ENCODE data around the gene ZBED4.

ZBED4 gene

DNA sequence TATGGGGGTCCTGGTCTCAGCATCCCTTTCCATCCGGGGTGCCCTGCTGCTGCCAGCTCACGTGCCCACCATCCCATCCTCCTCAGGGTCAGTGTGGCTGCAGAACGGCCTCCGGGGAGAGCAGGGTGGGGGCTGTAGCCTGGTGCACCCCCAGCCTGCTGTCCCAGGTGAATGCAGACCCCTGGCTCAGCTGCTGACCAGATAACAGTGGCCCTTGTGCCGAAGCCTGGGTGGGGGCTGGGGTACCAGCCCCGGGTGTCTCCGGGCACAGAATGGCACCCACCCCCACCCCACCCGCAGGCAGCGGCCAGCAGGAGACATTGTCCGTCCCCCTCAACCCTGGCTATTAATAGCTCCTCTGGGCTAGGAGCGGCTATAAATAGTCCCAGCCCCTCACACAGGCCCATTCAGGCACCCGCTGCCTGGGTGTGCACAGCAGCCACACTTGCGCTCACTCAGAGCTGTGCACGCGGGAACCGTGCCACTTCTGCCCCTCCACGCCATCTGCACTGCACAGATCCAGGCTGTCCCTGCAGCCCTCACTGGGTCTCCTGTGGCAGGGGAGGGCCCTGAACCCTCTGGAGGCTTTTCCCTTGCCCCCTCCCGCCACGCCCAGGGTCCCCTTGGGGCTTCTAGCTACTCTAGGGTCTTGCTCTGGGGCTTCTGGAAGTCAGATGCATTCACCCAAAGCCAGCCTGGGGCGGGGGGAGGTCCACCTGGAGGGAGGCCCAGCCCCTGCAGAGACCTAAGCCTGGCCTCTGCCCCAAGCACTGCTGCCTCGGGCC lies 83.5 kb downstream of the ZBED4 start:
- DNase-seq (ENCODE audit: low read depth) = no peak

DNA sequence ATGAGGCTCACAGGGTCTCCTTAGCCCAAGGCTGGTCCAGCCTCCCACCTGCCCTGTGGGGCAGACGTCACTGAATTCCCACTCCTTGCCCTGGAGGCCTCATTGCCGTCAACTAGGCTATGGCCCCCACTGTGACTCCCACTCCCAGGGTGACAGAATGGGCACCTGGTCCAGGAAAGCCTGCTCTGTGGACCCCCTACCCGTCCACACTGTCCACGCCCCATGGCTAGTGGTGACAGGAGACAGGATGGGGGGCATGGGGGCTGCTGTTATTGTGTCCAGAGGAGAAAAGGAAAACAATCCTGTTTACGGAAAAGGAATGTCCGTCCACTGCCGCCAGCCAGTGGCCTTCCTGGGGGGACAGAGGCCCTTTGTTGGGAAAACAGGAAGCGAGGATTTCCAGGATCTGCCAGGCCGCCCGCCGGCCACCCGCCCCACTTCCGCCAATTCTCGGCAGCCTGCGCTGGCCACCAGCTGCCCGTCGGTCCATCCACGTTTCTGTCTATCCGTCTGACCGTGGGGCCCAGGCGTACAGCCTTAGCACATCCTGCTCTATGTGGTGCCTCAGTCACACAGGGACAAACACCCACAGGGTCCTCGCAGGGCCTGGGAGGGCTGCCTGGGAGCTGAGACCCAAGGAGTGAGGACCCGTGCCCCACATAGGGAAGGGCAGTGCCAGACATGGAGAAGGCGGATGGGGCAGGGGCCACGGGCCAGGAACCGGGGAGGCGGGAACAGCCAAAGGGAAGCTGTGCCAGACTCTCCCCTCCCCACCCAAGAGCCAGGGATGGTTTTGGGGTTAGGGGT lies 84.3 kb downstream of the ZBED4 start:
- no peak for DNase-seq (ENCODE audit: low read depth)

DNA sequence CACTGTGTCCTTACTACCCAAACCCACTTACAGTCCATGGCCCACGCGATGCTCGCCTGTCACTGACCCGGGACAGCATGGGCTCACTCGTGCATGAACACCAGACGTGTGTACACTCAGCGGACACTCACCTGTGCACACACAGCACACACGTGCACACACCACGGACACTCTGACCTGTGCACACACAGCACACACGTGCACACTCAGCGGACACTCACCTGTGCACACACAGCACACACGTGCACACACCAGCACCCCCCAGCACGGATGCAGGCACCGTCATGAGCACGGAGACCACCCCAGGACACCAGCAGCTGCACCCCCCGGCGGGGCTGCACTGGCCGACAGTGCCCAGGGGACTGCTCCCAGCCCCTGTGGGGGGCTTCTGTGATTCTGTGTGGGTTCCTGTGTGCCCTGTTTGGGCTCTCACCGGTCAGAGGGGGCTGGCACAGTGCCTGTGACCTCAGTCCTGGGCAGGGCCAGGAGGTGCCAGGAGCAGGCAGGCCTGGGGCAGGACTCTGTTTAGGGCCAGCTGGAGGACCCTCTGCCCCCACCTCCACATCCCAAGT lies 85.0 kb downstream of the ZBED4 start:
- DNase-seq (ENCODE audit: low read depth) = no peak

Data from T-helper 22 cell (primary cell).